Neural progenitor cell (in vitro differentiated cells): ENCODE results near the gene YAP1. TPM values are rescaled to one million over a fixed set of nuclear protein-coding genes. Genes with fewer than 3 reads are reported as not detected.

Source experiments
- DNase-seq: peaks from one replicate; pipeline ENCODE4 v3.0.0-alpha.2; 2016; ENCODE audit warnings: low spot score
- H2AFZ ChIP-seq: fragments of 200-600 bp; sonication (generic); replicated peaks from 2 replicates; pipeline ENCODE4 v1.6.1; 2016; ENCODE audit warnings: antibody characterized with exemption
- H3F3A ChIP-seq: fragments of 200-600 bp; sonication (generic); 2 replicates; pipeline ENCODE4 v1.6.1; 2016; ENCODE audit warnings: antibody characterized with exemption, low read depth
- H3K27ac ChIP-seq: fragments of 200-600 bp; sonication (generic); 2 replicates; pipeline ENCODE4 v1.5.1; 2016; ENCODE audit warnings: mild to moderate bottlenecking
- H3K27me3 ChIP-seq: fragments of 200-600 bp; sonication (generic); 2 replicates; pipeline ENCODE4 v1.6.1; 2016; ENCODE audit warnings: mild to moderate bottlenecking, moderate library complexity
- H3K36me3 ChIP-seq: fragments of 200-600 bp; sonication (generic); 2 replicates; pipeline ENCODE4 v1.5.1; 2016
- H3K4me1 ChIP-seq: fragments of 200-600 bp; sonication (generic); 2 replicates; pipeline ENCODE4 v1.6.1; 2016; ENCODE audit warnings: mixed run types
- H3K4me2 ChIP-seq: fragments of 200-600 bp; sonication (generic); 2 replicates; pipeline ENCODE4 v1.6.1; 2016
- H3K4me3 ChIP-seq: fragments of 200-600 bp; sonication (generic); 2 replicates; pipeline ENCODE4 v1.5.1; 2016
- H3K79me2 ChIP-seq: fragments of 200-600 bp; sonication (generic); 2 replicates; pipeline ENCODE4 v1.6.1; 2016; ENCODE audit warnings: low read depth
- H3K9ac ChIP-seq: fragments of 200-600 bp; sonication (generic); 2 replicates; pipeline ENCODE4 v1.6.1; 2016
- H3K9me3 ChIP-seq: fragments of 200-600 bp; sonication (generic); 2 replicates; pipeline ENCODE4 v1.5.1; 2016; ENCODE audit warnings: low read depth
- H4K20me1 ChIP-seq: fragments of 200-600 bp; sonication (generic); 2 replicates; pipeline ENCODE4 v1.6.1; 2016; ENCODE audit warnings: low read depth
- H3K27ac Mint-ChIP-seq: 3 replicates; pipeline ENCODE4 v1.8.0; 2021; ENCODE audit warnings: mixed read lengths
- H3K27me3 Mint-ChIP-seq: 2 replicates; pipeline ENCODE4 v1.8.0; 2022; ENCODE audit warnings: low read depth, mild to moderate bottlenecking, inconsistent platforms, moderate library complexity, mixed read lengths; ENCODE audit not compliant: insufficient read depth
- H3K36me3 Mint-ChIP-seq: 3 replicates; pipeline ENCODE4 v1.8.0; 2021; ENCODE audit warnings: mixed read lengths
- H3K4me1 Mint-ChIP-seq: 3 replicates; pipeline ENCODE4 v1.8.0; 2021; ENCODE audit warnings: mixed read lengths
- H3K4me3 Mint-ChIP-seq: 3 replicates; pipeline ENCODE4 v1.8.0; 2021; ENCODE audit warnings: mild to moderate bottlenecking, moderate library complexity, mixed read lengths
- H3K9me3 Mint-ChIP-seq: 3 replicates; pipeline ENCODE4 v1.8.0; 2020; ENCODE audit warnings: mixed read lengths
- EZH2 ChIP-seq: fragments of 200-600 bp; sonication (generic); IDR thresholded peaks from 2 replicates; pipeline ENCODE4 v1.6.1; 2017; ENCODE audit warnings: antibody characterized with exemption, mild to moderate bottlenecking, moderate library complexity
- EZH2phosphoT487 ChIP-seq: fragments of 200-600 bp; sonication (generic); IDR thresholded peaks from 2 replicates; pipeline ENCODE4 v1.6.1; 2017; ENCODE audit warnings: antibody characterized with exemption
- total RNA-seq: library from RNA; depleted of rRNA; stranded (reverse); fragments of >200 nt; gene quantifications from 2 replicates; pipeline ENCODE4 v1.2.3, GENCODE V29; 2015; ENCODE audit warnings: low replicate concordance
- TF ChIP-seq, protein P1 (sequence below): fragments of 200-600 bp; sonication (generic); IDR thresholded peaks from 2 replicates; pipeline ENCODE4 v1.5.1; 2017; ENCODE audit warnings: antibody characterized with exemption, mild to moderate bottlenecking

YAP1 gene
- total RNA-seq, 1 donor from 2014 or later, result 59.9 TPM

DNA sequence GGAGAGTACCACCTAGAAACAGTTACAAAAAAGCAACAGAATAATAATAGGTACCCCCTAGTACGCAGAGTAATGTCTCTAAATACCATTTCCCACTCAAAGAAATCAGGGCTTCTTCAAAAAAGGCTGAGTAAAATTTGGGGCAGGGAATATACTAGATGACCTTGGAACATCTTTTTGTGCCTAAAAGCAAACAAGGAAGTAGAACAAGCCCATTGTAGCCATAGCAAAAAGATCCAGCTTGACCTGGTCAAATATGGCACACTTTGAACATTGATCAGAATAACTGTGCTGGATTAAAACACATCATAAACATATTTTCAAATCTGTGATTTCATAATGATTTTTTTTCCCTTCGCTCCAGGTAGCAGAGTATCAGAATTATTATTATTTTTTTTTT is 91.5 kb downstream of the YAP1 start:
- Histone ChIP-seq H3K4me1 (peaks cover 38% of the 10 kb centered on the region), H3K9me3 (no peaks in the 10 kb centered on the region), H3K36me3 (no peaks in the 10 kb centered on the region), H3K27me3 (no peaks in the 10 kb centered on the region), H3F3A (peaks cover 17% of the 10 kb centered on the region), H3K9ac (no peak overlapping the region), H4K20me1 (peaks cover 16% of the 10 kb centered on the region), H3K27ac (no peak overlapping the region), H3K4me3 (no peak overlapping the region), H2AFZ (no peak overlapping the region), H3K4me2 (no peak overlapping the region), H3K79me2 (peaks cover 37% of the 10 kb centered on the region)
- H3K4me3 Mint-ChIP-seq, result no peak overlapping the region
- H3K4me1 Mint-ChIP-seq, result peaks cover 44% of the 10 kb centered on the region
- no peak overlapping the region for H3K27ac Mint-ChIP-seq
- H3K36me3 Mint-ChIP-seq, result peaks cover 40% of the 10 kb centered on the region
- DNase-seq, result no peak
- TF ChIP-seq EZH2phosphoT487 (no peak), EZH2 (no peak)
- TF ChIP-seq, protein P1, sequence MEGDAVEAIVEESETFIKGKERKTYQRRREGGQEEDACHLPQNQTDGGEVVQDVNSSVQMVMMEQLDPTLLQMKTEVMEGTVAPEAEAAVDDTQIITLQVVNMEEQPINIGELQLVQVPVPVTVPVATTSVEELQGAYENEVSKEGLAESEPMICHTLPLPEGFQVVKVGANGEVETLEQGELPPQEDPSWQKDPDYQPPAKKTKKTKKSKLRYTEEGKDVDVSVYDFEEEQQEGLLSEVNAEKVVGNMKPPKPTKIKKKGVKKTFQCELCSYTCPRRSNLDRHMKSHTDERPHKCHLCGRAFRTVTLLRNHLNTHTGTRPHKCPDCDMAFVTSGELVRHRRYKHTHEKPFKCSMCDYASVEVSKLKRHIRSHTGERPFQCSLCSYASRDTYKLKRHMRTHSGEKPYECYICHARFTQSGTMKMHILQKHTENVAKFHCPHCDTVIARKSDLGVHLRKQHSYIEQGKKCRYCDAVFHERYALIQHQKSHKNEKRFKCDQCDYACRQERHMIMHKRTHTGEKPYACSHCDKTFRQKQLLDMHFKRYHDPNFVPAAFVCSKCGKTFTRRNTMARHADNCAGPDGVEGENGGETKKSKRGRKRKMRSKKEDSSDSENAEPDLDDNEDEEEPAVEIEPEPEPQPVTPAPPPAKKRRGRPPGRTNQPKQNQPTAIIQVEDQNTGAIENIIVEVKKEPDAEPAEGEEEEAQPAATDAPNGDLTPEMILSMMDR, result no peak
- no peaks in the 10 kb centered on the region for H3K9me3 Mint-ChIP-seq
- H3K27me3 Mint-ChIP-seq, result no peaks in the 10 kb centered on the region

DNA sequence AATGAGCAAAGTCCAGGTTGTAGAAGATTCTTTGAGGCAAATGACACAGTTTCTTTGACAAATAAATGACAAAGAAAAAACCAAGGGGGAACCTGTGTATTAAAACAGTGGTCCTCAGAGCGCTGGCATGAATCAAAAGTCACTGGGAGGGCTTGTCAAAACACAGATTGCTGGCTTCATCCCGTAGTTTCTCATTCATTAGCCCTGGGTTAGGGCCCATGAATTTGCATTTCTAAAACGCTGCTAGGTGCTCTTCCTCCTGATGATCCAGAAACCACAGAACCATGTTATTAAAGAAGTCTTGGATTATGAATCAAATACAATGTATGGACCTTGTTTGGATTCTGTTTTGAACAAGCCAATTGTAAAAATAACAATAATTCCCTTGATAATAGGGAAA is 92.7 kb downstream of the YAP1 start:
- peaks cover 7% of the 10 kb centered on the region for H3F3A ChIP-seq
- no peak overlapping the region for H3K27ac ChIP-seq
- no peaks in the 10 kb centered on the region for H3K36me3 ChIP-seq
- H3K4me3 Mint-ChIP-seq, result no peak overlapping the region
- H3K4me1 Mint-ChIP-seq, result peaks cover 33% of the 10 kb centered on the region
- no peaks in the 10 kb centered on the region for H3K27me3 Mint-ChIP-seq
- no peaks in the 10 kb centered on the region for H3K9me3 ChIP-seq
- H3K9ac ChIP-seq, result no peak overlapping the region
- no peak overlapping the region for H3K27ac Mint-ChIP-seq
- no peak overlapping the region for H3K4me3 ChIP-seq
- no peak overlapping the region for H2AFZ ChIP-seq
- TF ChIP-seq EZH2 (no peak), EZH2phosphoT487 (no peak)
- TF ChIP-seq, protein P1, result no peak
- H3K36me3 Mint-ChIP-seq, result peaks cover 50% of the 10 kb centered on the region
- H3K9me3 Mint-ChIP-seq, result no peaks in the 10 kb centered on the region
- H3K79me2 ChIP-seq, result peaks cover 37% of the 10 kb centered on the region
- H4K20me1 ChIP-seq, result peaks cover 15% of the 10 kb centered on the region
- H3K4me1 ChIP-seq, result peaks cover 29% of the 10 kb centered on the region
- DNase-seq, result no peak
- H3K27me3 ChIP-seq, result no peaks in the 10 kb centered on the region
- H3K4me2 ChIP-seq, result no peak overlapping the region

DNA sequence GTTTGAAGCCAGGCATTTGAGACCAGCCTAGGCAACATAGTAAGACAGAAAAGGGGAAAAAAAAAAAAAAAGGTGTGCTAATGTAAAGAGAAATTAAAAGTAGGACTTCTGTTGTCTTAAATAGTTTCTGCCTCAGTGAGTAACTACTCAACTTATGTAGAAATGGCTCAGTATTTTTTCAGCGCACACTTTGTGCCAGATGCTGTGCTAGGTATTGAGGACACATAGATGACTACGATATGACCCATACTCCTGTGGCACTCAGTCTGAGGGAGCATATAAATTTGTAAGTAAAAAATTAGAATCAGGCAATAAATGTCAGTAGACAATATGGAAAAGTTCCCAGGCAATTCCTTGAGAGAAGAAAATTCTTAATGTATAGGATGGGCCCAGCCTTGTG is 93.9 kb downstream of the YAP1 start:
- no peak overlapping the region for H2AFZ ChIP-seq
- H3K4me1 ChIP-seq, result peaks cover 28% of the 10 kb centered on the region
- no peaks in the 10 kb centered on the region for H3K36me3 ChIP-seq
- no peak overlapping the region for H3K4me2 ChIP-seq
- H3K27me3 ChIP-seq, result no peaks in the 10 kb centered on the region
- Mint-ChIP-seq H3K9me3 (no peaks in the 10 kb centered on the region), H3K4me1 (peaks cover 23% of the 10 kb centered on the region), H3K27ac (peak overlapping the region; percentile 68), H3K4me3 (no peak overlapping the region), H3K36me3 (peaks cover 55% of the 10 kb centered on the region), H3K27me3 (no peaks in the 10 kb centered on the region)
- H3K4me3 ChIP-seq, result no peak overlapping the region
- H4K20me1 ChIP-seq, result peaks cover 8% of the 10 kb centered on the region
- H3K9ac ChIP-seq, result no peak overlapping the region
- no peak overlapping the region for H3K27ac ChIP-seq
- H3F3A ChIP-seq, result no peaks in the 10 kb centered on the region
- TF ChIP-seq, protein P1, result no peak
- no peak for TF ChIP-seq EZH2
- no peak for TF ChIP-seq EZH2phosphoT487
- H3K9me3 ChIP-seq, result no peaks in the 10 kb centered on the region
- no peak for DNase-seq
- H3K79me2 ChIP-seq, result peaks cover 29% of the 10 kb centered on the region
